COLO668 (cell line): ENCODE results near the gene PTGDR2.
"Not testable (repeated sequence)": the region's sequence is repeated elsewhere in the genome, so short reads cannot be mapped to it uniquely, and the experiment has no call there.

Experiments
- DNase-seq: peaks from one replicate; lab custom pipeline; 2025; ENCODE audit not compliant: unreplicated experiment; lab: John Stamatoyannopoulos, UW

PTGDR2 gene

GRCh38 chr11:60842668-60843600 lies 12.8 kb downstream of the PTGDR2 start:
- peak; percentile 21 for DNase-seq

- DNase-seq = peak; percentile 94
These were observed 13.7 kb downstream of the PTGDR2 start, which contains the start of gene CCDC86 for GRCh38 chr11:60841797-60842667. TSS of gene CCDC86 (plus strand) at chr11:60842113. CDS start at chr11:60842125, 12 bp downstream.

GRCh38 chr11:60840470-60841430 lies 15.0 kb downstream of the PTGDR2 start:
- DNase-seq = no peak

GRCh38 chr11:60838132-60838531 lies 17.6 kb downstream of the PTGDR2 start:
- no peak for DNase-seq

- no peak for DNase-seq
These were observed 18.8 kb downstream of the PTGDR2 start for GRCh38 chr11:60836866-60837515.

- DNase-seq = no peak
These were observed 20.3 kb downstream of the PTGDR2 start for GRCh38 chr11:60835534-60835846.

- no peak for DNase-seq
These were observed 20.8 kb downstream of the PTGDR2 start for GRCh38 chr11:60834742-60835533.

- DNase-seq = no peak
These were observed 24.2 kb downstream of the PTGDR2 start for GRCh38 chr11:60831501-60832079.

GRCh38 chr11:60831143-60831500 lies 24.6 kb downstream of the PTGDR2 start:
- peak; percentile 88 for DNase-seq

GRCh38 chr11:60830478-60831142 lies 25.1 kb downstream of the PTGDR2 start:
- DNase-seq = no peak

- DNase-seq = no peak
These were observed 30.0 kb downstream of the PTGDR2 start for GRCh38 chr11:60825790-60826189.

GRCh38 chr11:60825118-60825517 lies 30.6 kb downstream of the PTGDR2 start:
- DNase-seq = no peak

- DNase-seq = not testable (repeated sequence)
These were observed 31.9 kb downstream of the PTGDR2 start for GRCh38 chr11:60823745-60824306.

- no peak for DNase-seq
These were observed 33.7 kb downstream of the PTGDR2 start for GRCh38 chr11:60821827-60822599.

GRCh38 chr11:60818057-60818456 lies 37.7 kb downstream of the PTGDR2 start:
- no peak for DNase-seq

- DNase-seq = no peak
These were observed 39.1 kb downstream of the PTGDR2 start for GRCh38 chr11:60816590-60817157.

GRCh38 chr11:60814112-60814511 lies 41.6 kb downstream of the PTGDR2 start:
- DNase-seq = no peak
